NCI-H1417 (cell line): ENCODE measurements around the gene HOXB4.

Experiments used
- DNase-seq, 3 experiments: peaks; one replicate each; lab custom pipeline; 2025; lab: John Stamatoyannopoulos, UW

HOXB4 gene

DNA sequence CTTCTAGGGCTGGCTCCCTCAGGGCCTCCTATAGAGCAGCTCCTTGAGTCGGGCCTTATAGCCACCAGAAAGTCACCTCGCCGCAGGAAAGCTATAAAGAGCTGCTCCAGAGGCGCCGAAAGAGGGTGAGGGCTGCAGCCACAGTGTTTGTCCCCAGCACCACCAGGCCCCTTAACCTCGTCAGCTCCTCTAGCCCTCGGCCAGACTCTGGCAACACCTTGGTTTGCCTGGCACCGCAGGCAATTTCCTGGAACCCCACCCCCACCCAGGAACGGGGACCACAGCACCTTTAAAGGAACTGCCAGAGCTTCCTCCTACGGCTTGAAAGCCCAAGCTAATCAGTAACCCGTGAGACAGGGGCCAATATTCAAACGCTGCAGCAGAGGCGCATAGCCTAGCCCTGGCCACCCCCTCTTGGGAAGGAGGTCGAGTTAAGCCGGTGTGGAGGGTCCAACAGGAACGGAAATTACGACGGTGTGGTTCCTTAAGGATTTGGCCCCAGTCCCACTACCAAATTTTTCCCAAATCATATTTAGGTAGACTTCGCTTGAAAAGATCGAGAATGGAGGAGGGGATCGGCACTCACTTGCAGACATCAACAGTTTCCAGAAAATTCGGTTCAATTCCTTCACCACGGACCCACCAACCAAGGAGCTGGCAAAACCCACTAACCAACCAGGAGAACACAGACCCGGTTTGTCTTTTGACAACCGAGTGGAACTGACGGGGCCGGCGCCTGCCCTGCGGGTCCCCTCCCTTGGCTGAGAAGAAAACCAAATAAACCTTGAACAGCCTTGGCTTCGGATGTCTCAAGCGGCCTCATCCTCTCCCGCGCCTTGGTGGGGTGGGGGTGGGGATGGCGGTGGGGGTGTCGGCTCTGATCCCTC lies 23.6 kb upstream of the HOXB4 start:
- no peak for DNase-seq

DNA sequence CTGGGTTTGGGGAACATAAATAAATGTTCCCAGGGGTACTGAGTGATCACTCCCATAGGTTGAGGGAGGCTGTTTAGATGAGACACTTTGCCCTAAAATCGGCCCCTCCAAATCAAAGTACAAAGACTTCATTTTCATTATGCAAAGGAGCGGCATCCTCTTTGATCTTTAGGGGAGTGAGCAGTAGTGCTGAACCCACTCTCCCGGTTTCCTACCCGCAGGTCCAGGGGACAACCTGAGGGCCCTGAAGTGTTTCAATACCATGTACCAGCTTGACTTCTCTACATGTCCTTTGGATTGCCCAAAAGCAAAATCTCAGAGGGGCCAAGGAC lies 23.0 kb upstream of the HOXB4 start:
- DNase-seq, result no peak

DNA sequence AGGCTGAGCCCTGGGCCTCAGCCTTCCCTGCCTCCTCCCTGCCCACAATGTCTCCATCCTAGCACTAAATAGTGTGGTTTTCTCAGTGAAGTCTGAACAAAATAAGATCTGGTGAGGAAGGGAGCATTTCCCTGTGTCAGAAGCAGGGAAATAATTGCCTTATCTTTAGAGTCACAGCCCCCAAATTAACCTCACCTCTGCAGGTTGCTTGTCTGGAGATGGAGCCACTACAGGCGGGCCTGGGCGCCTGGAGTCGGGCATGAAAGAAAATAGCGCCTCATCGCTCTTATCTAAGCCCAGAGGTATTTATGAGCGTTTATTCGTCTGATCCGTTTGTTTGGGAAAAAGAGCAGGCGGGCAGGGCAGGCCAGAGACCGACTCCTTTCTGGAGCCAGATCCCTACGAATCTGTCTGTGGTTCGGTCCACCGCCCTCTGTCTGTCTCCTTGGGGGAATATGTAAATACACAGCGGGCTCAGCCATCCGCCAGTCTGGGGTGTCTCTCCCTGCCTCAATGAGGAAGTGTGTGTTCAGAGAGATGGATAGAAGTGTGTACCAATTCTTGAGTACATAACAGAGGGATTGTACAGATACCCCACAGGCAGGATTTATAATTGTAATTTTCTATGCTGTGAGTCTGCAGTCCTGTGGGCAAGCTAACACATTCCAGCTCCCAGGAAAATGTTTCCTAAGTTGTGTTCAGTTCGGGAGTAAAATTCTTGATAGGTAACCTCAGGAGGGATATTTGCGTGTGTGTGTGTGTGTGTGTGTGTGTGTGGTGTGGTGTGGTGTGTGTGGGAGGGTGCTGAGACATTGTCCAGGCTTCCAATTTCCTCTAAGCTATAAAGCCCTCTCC lies 22.3 kb upstream of the HOXB4 start:
- no peak for DNase-seq

- DNase-seq, result no peak
These were observed 21.2 kb upstream of the HOXB4 start for GRCh38 chr17:48599354-48599753.

DNA sequence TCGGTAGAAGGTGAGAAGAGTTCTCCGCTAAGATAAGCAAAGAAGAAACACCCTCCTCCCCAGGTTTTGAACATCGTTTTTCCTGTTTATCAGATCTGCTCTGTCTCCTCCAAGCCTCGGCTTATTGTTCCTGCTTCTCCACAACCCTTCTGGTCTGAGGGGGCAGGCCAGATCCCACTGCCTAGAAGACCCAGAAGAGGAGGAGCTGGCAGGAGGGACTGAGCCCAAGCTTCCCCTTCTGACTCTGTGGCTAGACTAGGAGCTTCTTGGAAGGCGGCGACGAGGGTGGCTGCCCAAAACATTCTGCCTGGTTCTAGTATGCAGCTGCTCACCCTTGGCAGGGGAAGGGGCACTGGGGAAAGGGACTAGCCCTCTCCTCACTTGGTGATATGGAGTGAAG lies 20.6 kb upstream of the HOXB4 start:
- DNase-seq, result no peak

DNA sequence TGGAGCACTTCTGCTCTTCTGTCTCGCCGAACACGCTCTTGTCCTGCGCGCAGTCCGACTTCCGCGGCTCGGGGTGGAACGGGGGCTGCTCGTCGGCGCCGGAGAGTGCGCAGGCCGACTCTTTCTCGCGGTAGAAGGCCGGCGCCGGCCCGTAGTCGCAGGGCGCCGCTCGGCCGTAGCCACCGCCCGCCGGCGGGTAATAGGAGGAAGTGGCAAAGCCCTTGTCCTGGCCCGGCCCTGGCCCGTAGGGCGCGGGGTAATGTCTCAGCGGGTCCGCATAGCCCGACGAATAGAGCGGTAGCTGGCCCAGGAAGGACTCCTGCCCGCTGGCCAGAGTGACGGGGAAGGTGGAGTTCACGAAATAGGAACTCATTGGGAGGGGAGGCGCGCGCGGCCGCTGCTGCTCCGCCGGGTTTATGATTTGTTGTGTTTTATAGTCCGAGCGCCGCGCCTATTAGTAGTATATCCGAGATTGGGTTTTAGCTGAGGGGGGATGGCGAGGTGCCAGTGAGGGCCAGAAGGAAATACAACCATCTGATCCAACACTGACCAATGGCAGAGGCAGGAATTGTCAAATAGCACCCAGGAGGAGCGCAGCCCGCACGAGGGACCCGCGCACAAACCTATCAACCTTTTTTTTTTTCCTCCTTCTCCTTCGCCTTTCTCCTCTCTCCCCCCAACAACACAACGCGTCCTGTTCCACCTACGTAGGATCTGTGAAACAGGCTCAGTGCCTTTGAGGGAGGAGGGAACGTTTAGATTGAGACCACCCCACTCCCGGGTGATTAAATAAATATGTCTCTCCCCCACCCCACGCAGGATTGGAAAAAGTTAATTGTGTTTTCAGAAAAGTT lies 19.9 kb upstream of the HOXB4 start:
- peak in 2 of 3 experiments; percentile 82 for DNase-seq

GRCh38 chr17:48597528-48597777 lies 19.3 kb upstream of the HOXB4 start:
- DNase-seq, result no peak

GRCh38 chr17:48596735-48597527 lies 18.8 kb upstream of the HOXB4 start:
- peak; percentile 64 to 89 (median 67) for DNase-seq

DNA sequence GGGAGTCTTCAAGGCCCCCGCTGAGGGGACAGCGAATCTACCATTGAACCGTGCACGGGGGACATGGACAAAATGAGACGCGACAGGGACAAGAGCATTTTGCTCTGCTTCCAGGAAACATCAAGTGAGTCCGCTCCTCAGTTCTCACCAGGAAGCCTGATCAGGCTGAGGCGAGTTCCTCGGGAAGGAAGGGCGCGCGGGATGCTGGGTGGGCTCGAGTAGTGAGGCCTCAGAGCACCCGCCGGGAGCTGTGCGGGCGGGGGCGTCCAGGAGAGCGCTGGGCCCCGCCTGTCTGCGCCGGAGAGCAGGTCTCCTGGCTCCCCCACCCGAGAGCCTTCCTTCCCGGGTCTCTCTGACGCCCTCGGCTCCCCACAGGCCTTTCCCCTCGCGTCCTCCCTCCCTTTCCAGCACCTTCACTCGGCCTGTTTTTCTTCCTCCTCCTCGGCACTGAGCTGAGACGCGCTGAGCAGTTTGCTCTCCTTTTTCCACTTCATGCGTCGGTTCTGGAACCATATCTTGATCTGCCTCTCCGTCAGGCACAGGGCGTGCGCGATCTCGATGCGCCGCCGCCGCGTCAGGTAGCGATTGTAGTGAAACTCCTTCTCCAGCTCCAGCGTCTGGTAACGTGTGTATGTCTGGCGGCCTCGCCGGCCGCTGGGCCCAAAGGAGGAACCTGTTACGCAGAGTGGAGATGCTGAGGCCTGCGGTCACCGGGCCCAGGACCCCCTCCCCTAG lies 18.0 kb upstream of the HOXB4 start:
- DNase-seq, result peak in 2 of 3 experiments; percentile 59 to 67

- no peak for DNase-seq
These were observed 17.3 kb upstream of the HOXB4 start for GRCh38 chr17:48595278-48595999.

GRCh38 chr17:48594538-48595277 lies 16.6 kb upstream of the HOXB4 start:
- DNase-seq, result no peak

DNA sequence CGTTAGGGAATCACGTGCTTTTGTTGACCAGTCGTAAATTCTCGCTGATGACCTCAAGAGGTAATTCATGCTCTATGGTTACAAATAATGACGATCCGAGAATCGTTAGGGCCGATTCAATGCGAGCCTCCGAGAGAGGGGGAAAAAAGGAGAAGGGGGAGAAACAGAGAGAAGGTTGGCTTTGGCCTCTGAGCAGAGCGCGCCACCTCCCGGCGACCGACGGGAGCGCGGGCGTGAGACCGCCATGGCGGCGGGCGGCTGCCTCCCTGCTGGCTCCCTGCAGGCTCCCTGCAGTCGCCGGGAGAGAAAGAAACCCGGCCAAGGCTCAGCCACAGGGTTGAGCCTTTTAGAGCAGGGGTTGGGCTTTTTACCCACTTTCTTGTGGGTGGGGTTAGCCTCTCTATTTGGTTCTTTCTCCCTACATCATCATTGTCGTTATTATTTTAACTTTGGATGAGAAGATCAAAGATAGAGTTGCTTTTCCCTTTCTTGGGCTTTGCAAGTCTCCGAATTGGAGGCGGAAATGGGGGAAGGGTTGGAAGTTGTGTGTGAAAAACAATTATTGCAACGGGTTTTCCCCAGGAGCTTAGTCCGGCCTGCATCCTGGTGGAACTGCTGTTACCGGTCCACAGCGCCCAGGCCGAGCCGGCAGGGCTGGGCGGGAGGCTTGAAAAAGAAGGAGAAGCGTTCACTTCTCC lies 15.8 kb upstream of the HOXB4 start:
- DNase-seq, result peak; percentile 91 to 98 (median 97)

DNA sequence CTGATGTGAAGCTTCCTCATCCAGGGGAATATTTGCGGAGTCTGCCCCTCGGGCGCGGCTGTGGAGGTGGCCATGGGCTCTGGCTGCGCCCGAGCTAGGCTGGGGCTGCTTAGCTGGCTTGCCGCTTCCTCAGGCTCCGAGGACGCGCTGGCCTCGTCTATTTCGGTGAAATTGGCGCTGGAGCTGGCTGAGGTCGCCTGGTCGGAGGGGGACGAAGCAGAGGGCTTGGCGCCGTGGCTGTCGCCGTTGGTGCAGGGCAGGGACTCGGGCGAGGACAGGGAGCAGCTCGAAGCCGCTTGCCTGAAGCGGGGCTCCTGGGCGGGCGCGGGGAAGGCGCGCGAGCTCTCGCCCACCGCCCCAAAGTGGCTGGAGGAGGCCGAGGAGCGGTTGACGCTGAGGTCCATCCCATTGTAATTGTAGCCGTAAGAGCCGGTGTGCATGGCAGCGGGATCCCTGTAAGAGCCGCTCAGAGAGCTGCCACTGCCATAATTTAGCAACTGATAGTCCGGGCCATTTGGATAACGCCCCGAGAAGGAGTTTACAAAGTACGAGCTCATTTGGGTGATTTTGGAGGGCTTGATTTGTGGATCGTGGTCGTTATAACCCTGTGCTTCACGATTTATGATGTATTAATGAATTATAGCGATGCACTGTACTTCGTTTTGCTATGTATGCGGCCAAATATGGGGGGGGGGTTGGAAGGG lies 15.1 kb upstream of the HOXB4 start, which contains the start of gene HOXB5:
TSS of gene HOXB5 (minus strand) at position 654 of the 704 bp plus-strand sequence. CDS start at position 557, 97 bp downstream.
- peak in 2 of 3 experiments; percentile 84 to 90 for DNase-seq

- DNase-seq, result peak in 2 of 3 experiments; percentile 60 to 68
These were observed 14.4 kb upstream of the HOXB4 start for GRCh38 chr17:48592577-48592976.

DNA sequence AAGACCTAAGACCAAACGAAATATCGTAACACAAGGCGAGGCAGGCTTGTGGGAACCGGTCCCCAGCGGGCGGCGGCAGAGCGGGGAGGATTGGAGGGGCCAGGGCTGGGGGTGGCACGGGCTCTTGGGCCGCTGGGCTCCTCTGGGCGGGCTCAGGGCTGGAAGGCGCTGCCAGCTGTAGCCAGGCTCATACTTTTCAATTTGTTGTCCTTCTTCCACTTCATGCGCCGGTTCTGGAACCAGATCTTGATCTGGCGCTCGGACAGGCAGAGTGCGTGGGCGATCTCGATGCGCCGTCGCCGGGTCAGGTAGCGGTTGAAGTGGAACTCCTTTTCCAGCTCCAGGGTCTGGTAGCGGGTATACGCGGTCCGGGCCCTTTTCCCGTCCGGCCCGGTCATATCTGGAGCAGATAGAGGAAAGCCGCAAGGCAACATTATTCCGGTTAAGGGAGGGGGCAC lies 13.9 kb upstream of the HOXB4 start:
- DNase-seq, result peak in 2 of 3 experiments; percentile 60 to 66

DNA sequence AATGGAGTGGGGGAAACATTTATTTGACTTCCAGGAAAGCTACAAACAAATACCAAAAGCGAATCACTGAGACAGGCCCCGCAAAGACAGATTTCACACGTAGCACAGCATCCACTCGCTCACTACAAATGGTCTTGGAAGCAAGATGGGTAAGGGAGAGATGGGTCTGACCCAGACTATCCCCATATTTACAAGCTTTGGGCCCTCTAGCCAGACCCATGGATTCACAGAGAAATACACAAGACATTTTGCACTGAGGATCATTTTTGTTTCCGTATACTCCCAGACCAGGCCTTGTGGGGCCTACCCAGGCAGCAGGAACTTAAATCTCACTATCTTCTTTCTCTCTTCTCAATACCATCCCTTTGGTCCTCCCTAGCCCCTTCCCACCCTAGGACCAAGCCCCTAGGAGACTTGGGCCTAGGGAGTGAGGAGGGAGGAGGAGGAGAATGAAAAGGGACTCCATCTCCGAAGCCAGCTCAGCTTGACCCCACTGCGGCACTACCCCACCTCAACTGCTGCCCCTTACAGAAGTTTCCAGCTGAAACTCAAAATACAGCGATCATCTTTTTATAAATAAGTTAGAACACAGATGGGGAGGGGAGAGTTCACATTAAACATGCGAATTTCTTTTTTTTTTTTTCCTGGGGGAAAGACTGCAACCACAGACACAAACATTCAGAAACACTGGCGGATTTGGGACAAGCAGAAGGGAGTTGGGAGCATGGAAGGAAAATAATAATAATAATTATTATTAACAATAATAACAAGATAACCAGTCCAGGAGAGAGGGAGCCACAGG lies 13.3 kb upstream of the HOXB4 start:
- no peak for DNase-seq

DNA sequence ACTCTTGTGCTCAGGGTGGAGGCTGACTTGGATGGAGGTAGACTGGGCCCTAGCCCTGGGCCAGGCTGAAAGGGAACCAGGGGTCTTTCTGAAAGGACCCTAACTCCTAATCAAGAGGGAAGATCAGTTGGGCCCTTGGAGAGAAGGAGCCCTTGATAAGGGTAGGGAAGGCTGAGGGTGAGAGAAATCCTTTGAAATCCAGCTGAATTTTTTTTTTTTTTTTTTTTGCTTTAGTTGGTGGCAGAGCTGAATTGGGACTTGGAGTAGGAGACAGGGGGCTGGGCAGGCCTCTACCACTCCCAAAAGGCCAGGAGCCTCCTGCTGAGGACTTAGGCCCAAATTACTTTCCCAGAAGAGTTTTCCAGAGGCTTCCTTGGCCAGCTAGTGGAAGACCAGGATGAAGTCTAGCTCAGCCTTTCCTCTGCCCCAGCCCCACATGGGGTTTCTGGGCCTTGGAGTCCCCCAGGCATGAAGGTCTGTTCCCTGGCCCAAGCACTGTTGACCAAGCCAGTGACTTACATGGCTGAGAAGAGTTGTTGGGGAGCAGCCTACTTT lies 12.5 kb upstream of the HOXB4 start:
- no peak for DNase-seq
